GM19239 (cell line): ENCODE measurements around the gene ANKRD53.
"Not testable (repeated sequence)": the region's sequence is repeated elsewhere in the genome, so short reads cannot be mapped to it uniquely, and the experiment has no call there.

Experiments used
- DNase-seq: peaks from one replicate; pipeline ENCODE4 v3.0.0; 2011; ENCODE audit warnings: low spot score; ENCODE audit not compliant: insufficient read length
- FAIRE-seq: peaks from 2 replicates; lab custom pipeline; 2011; peaks lifted over from hg19 to GRCh38; lab: Jason Lieb, UNC

Gene ANKRD53

DNA sequence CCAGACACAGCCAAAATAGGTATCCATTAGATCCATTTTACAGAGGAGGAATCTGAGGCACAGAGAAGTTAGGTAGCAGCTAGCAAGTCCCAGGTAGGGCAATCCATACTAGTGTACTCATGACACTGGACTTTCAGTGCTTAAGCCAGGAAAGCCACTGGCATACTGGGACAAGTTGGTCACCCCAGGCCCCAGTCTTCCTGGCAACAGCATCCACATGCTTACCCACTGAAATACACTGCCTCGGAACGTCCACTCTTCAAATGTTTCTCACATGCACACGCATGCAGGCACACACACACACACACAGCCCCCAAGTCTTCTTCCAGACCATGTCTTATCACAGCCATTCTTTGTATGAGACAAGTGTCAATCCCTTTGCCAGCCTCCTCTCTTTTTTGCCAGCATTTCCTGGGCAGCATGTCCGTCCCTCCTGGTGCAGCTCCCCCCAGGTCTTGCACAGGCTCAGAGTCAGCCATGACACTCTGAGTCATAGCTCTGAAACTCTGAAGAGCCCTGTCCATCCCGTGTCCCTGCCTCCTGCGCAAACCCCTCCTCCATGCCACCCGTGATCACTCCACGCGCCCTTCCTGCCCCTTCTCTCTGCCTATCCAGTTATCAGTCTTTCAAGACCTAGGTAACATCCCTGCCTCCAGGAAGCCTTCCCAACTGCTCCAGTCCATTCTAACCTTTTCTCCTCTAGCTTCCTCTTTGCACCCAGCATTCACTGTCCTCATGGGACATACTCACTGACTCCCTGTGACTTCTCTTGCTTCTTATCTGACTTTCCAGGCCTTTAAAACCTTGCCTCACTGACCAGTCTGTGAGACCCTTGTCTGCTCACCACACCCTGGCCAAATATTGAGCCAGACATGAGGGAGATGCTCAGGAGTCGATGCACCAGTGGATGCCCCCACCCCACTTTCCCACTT is 27.1 kb downstream of the ANKRD53 start:
- FAIRE-seq: no peak
- DNase-seq: no peak

DNA sequence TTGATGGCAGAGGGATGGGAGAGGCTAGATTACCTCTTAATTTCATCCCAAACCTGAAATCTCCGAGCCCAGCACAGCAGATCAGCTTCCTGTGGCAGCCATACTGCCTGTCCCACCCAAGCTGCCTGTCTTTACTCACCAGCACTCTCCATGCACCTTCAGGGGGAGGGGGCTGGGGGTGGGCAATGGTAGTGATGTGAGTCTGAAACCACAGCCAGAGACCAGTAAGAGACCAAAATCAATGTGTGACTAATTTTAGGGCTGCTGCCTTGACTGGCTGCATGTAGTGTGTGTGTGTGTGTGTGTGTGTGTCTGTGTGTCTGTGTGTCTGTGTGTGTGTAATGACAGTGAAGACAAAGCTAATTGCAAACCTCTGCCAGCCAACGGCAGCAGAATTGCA is 27.9 kb downstream of the ANKRD53 start:
- FAIRE-seq: no peak
- no peak for DNase-seq

DNA sequence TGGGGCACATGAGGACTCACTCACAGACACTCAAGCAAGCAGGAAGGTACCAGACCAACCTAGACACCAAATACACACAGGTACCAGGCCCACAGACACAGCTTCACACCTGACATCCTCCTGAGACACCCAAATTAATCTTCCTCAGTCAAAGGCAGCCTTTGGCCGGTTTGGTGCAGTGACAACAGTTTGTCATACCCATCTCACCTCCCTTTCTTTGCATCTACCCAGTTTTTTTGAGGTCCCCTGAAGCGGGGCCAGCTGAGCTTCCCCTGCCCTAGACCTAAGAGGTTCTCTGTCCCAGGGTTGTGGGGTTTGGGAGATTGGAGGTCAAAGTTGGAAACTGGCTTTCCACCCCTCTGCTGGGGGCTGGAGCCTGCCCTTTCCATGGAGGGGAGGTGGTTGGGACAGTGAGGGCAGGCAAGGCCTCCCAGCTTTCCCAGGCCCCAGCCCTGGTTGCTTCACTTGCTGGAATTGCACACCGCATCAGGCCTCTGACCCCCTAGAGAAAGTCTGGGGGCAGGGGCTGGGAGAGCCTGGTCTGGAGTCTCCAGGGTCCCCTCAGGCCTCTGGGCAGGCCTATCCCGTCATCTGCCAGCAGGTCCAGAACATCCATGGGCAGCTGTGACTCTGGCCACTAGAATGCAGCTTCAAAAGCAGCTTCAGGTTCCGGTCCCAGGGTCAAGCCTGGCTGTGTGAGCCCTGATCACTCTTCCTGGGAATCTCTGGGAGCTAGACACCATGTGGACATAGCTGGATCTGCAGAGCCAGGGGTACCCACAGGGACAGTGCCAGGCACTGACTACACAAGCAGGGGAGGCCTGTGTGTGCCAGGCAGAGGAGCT is 28.7 kb downstream of the ANKRD53 start:
- FAIRE-seq: no peak
- DNase-seq: no peak

DNA sequence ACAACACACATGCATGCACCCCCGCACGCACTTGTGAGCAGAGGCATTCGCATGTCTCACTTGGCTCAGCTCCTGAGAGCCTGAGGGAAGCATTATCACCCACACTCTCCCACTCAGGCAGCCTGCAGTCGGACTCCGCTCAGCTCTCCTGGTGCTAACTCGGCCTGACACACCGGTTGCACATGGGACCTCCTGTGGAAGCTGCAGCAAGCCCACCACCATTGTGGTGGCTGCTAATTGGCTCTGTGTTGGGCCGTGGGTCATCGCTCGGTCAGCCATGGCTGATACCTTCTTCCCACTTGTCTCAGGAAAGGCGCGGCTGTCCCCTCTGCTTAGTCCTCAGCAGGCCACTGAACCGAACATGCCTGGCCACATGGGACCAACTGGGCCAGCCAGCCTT is 29.9 kb downstream of the ANKRD53 start:
- FAIRE-seq: no peak

DNA sequence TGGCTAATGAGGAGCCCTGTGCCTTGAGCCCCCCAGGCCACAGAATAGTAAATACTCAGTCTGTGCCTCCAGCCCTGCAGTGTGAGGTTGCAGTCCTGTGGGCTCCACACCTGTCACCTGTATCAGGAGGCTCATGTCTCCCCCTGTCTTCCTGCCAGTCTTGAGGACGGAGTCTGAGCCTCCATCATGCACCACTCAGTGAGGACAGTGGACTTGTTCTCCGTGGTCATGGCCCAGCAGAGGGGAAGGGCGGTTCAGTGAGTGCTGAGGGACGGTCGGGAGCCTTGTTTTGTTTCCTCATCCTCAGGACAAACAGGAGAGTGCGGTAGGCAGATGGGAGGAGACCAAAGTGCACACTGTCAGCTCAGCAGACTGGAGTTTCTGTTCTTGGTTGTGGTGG is 33.4 kb downstream of the ANKRD53 start:
- not testable (repeated sequence) for FAIRE-seq, DNase-seq

More for the DNA sequence above, 29.9 kb downstream of the ANKRD53 start:
- no peak for DNase-seq

DNA sequence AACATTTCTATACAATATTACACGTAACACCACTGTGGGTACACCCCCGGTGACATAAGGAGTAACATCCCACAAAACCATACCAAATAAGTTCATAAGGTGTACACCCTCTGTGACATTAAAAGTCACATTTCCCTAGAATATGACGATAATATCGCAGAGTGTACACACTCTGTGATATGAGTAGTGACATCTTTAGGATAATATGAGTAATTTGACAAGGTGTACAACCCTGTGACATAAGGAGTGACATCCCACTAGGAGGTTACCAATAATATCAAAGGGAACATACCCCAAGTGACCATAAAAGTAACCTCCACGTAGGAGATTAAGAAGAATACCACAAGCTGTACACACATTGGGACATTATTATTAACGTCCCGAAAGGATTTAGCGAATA is 40.2 kb downstream of the ANKRD53 start:
- FAIRE-seq (no peak), DNase-seq (no peak)

DNA sequence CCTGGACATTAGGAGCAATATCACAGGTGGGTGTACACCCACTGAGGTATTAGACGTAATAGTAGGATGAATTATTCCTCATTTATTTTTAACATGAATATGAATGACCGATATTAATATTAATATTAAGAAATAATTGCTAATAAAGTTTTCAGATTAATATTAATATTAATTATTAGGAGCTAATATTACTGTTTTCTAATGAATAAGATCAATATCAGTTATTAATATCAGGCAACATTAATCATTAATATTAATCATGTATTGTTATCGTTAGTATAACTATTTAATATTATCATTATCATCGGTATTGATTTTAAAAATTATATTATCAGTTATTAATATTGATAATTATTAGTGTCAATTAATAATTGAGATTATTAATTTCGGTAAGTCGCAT is 41.6 kb downstream of the ANKRD53 start:
- DNase-seq, FAIRE-seq: not testable (repeated sequence)

DNA sequence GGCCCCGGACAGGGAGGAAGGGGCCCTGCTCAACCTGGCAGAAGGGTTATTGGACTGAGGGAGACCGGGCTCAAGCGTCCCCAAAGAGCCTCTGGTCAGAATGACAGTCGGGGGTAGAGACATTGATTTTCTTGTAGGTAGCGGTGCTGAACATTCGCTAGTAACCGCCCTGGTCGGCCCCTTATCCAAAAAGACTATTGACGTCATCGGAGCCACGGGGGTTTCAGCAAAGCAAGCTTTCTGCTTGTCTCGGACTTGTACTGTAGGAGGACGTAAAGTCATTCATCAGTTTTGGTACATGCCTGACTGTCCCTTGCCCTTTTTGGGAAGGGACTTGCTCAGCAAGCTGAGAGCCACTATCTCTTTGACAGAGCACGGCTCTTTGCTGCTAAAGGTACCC is 43.0 kb downstream of the ANKRD53 start:
- FAIRE-seq, DNase-seq: not testable (repeated sequence)

DNA sequence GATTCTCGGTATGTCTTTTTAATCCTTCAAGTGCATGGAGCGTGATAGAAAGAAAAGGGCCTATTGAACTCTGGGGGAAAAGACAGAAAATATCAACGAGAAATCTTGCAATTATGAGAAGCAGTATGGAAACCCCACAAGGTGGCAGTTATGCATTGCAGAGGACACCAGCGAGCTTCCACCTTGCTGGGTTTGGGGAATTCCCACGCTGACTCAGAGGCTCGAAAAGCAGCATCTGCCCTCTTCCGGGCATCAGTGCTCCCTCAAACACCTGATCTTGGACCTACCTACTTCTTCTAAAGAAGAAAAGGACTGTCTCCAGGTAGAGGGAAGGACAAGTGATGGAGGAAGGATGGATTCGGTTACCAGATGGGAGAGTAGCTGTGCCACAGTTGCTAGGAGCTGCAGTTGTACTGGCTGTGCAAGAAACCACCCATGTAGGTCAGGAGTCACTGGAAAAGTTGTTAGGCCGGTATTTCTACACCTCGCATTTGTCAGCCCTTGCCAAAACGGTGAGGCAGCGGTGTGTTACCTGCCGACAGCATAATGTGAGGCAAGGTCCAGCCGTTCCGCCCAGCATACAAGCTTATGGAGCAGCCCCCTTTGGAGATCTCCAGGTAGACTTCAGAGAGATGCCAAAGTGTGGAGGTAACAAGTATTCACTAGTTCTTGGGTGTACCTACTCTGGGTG is 45.3 kb downstream of the ANKRD53 start:
- FAIRE-seq: peak; percentile 74
- DNase-seq: not testable (repeated sequence)
